Endothelial cell of umbilical vein (primary cell): ENCODE results near the gene ELK3. TPM values are rescaled to one million over a fixed set of nuclear protein-coding genes. Genes with fewer than 3 reads are reported as not detected.

Source experiments
- BruUV-seq: library from RNA; stranded (reverse); fragments of 400-500 nt; replicated peaks from 2 replicates; lab custom pipeline; 2021; lab: Mats Ljungman, UMichigan
- CTCF ChIA-PET: fragments of 300-600, 350-600 bp; sonication (Branson Sonifier 250); formaldehyde crosslinking; loops from one replicate; lab custom pipeline; 2021; ENCODE audit warnings: antibody characterized with exemption, inconsistent platforms; lab: Charles Lee
- POLR2A ChIA-PET: fragments of 300-600, 350-600 bp; sonication (Branson Sonifier 250); formaldehyde crosslinking; loops from one replicate; lab custom pipeline; 2021; ENCODE audit warnings: antibody characterized with exemption, inconsistent platforms; lab: Charles Lee
- DNase-seq: peaks from one replicate; pipeline ENCODE4 v3.0.0-alpha.2; 2011; ENCODE audit warnings: low read depth, low spot score
- FAIRE-seq: peaks from 2 replicates; lab custom pipeline; 2011; peaks lifted over from hg19 to GRCh38; lab: Jason Lieb, UNC
- H2AFZ ChIP-seq: 2 replicates; pipeline ENCODE4 v1.6.0; 2012; ENCODE audit warnings: low read depth, low read length, control low read depth, inconsistent platforms
- H3K27ac ChIP-seq: 2 replicates; pipeline ENCODE4 v1.5.1; 2011; ENCODE audit warnings: low read depth, mild to moderate bottlenecking, control low read depth, low read length, moderate library complexity; ENCODE audit not compliant: insufficient read depth
- H3K27me3 ChIP-seq, 2 experiments: 2 replicates each; pipeline versions ENCODE4 v1.6.0 to v1.6.1; 2011; ENCODE audit warnings: low read length in 2 of 2, mixed read lengths in 1 of 2; ENCODE audit not compliant: control insufficient read depth in 2 of 2, insufficient read depth in 2 of 2
- H3K36me3 ChIP-seq, 2 experiments: 2 replicates in 1 of 2; 3 replicates in 1 of 2; pipeline ENCODE4 v1.5.1; 2011; ENCODE audit warnings: low read length in 2 of 2, mild to moderate bottlenecking in 1 of 2, moderate library complexity in 1 of 2; ENCODE audit not compliant: control insufficient read depth in 2 of 2, insufficient read depth in 2 of 2; ENCODE audit errors: extremely low read depth in 1 of 2
- H3K4me1 ChIP-seq: 3 replicates; pipeline ENCODE4 v1.5.1; 2011; ENCODE audit warnings: mild to moderate bottlenecking, low read length; ENCODE audit not compliant: control insufficient read depth, insufficient read depth; ENCODE audit errors: extremely low read depth
- H3K4me2 ChIP-seq: 2 replicates; pipeline ENCODE4 v1.6.1; 2011; ENCODE audit warnings: low read length, control low read depth, mixed read lengths; ENCODE audit not compliant: insufficient read depth
- H3K4me3 ChIP-seq, 3 experiments: fragments of 200-600 bp in 1 of 3; sonication (generic), shearing (Covaris generic) in 1 of 3; replicated peaks in 1 of 3; 2 replicates each; pipeline ENCODE4 v1.5.1; 2011 to 2016; ENCODE audit warnings: control low read depth in 3 of 3, low read length in 3 of 3, mild to moderate bottlenecking in 2 of 3, inconsistent platforms in 1 of 3, low read depth in 1 of 3, moderate library complexity in 1 of 3; ENCODE audit not compliant: insufficient read depth in 1 of 3
- H3K79me2 ChIP-seq: 2 replicates; pipeline ENCODE4 v1.6.0; 2012; ENCODE audit warnings: low read length, inconsistent platforms; ENCODE audit not compliant: control insufficient read depth, insufficient read depth
- H3K9ac ChIP-seq: replicated peaks from 2 replicates; pipeline ENCODE3; 2011; ENCODE audit warnings: low read length, control low read depth; ENCODE audit not compliant: insufficient read depth; ENCODE audit errors: extremely low read depth
- H3K9me1 ChIP-seq: replicated peaks from 3 replicates; pipeline ENCODE4 v1.6.0; 2011; ENCODE audit warnings: mild to moderate bottlenecking, low read length; ENCODE audit not compliant: control insufficient read depth, insufficient read depth; ENCODE audit errors: extremely low read depth
- H3K9me3 ChIP-seq: replicated peaks from 2 replicates; pipeline ENCODE4 v1.5.1; 2012; ENCODE audit warnings: low read length, inconsistent platforms; ENCODE audit not compliant: control insufficient read depth, insufficient read depth
- H4K20me1 ChIP-seq: replicated peaks from 2 replicates; pipeline ENCODE3; 2011; ENCODE audit warnings: mild to moderate bottlenecking, low read length; ENCODE audit not compliant: control insufficient read depth, insufficient read depth; ENCODE audit errors: extremely low read depth
- CTCF ChIP-seq, 2 donors: IDR thresholded peaks; 1 replicate in 1 of 2; 2 replicates in 1 of 2; pipeline ENCODE4 v1.5.1; 2011; ENCODE audit warnings: low read length in 2 of 2, mild to moderate bottlenecking in 2 of 2, moderate library complexity in 2 of 2, control low read depth in 1 of 2, inconsistent platforms in 1 of 2, low read depth in 1 of 2; ENCODE audit not compliant: insufficient read depth in 1 of 2; ENCODE audit errors: extremely low read depth in 1 of 2
- EZH2 ChIP-seq: IDR thresholded peaks from 2 replicates; pipeline ENCODE4 v1.6.1; 2012; ENCODE audit warnings: borderline replicate concordance, low read depth, mild to moderate bottlenecking, moderate library complexity, low read length, inconsistent platforms; ENCODE audit not compliant: severe bottlenecking
- FOS ChIP-seq: IDR thresholded peaks from 2 replicates; pipeline ENCODE4 v1.6.1; 2011; ENCODE audit warnings: mild to moderate bottlenecking, low read length, moderate library complexity, borderline replicate concordance; ENCODE audit not compliant: insufficient read depth
- GATA2 ChIP-seq: IDR thresholded peaks from 2 replicates; pipeline ENCODE4 v1.7.0; 2011; ENCODE audit warnings: low read depth, mild to moderate bottlenecking, moderate library complexity, mixed read lengths, low read length; ENCODE audit not compliant: insufficient read length, insufficient read depth
- MYC ChIP-seq: IDR thresholded peaks from one replicate; pipeline ENCODE4 v1.6.1; 2011; ENCODE audit warnings: mild to moderate bottlenecking, low read depth, low read length
- POLR2A ChIP-seq: IDR thresholded peaks from 2 replicates; pipeline ENCODE4 v1.6.1; 2012; ENCODE audit warnings: low read depth, mild to moderate bottlenecking, control low read depth, low read length
- POLR2AphosphoS5 ChIP-seq: IDR thresholded peaks from 2 replicates; pipeline ENCODE4 v1.6.1; 2012; ENCODE audit warnings: low read depth, mild to moderate bottlenecking, control low read depth, low read length, moderate library complexity; ENCODE audit not compliant: insufficient read depth
- dilution Hi-C: fragments of 300-500 bp; cut with MboI; formaldehyde crosslinking; loops from one replicate; pipeline ENCODE4 v1.15.0; 2019; ENCODE audit warnings: low sequenced_read_pairs; ENCODE audit not compliant: extremely low pct_ligation_motif_present
- intact Hi-C: fragments of 100-400 bp; cut with micrococcal nuclease; formaldehyde crosslinking; loops from one replicate; pipeline ENCODE4 v1.10.0; 2022
- polyA plus RNA-seq, 4 experiments: library from polyadenylated mRNA; depleted of rRNA in 3 of 4; stranded (reverse) in 3 of 4; unstranded in 1 of 4; fragments of >200 nt; gene quantifications; 2 replicates each; pipeline versions ENCODE4 v1.2.1 to v1.2.3, GENCODE V29; 2011 to 2012; ENCODE audit warnings: missing spikeins in 1 of 4
- total RNA-seq: library from RNA; stranded (reverse); gene quantifications from 2 replicates; pipeline ENCODE4 v1.2.3, GENCODE V29; 2021

ELK3 gene
- total and polyA plus RNA-seq, 2 donors (not counting 3 experiments of a cell fraction or from before 2014, with no cell fraction given) = 64.8 to 132 TPM

- no peak for FAIRE-seq
Measured at GRCh38 chr12:96240656-96241055, 46.5 kb downstream of the ELK3 start.

More at GRCh38 chr12:96240656-96241055, 46.5 kb downstream of the ELK3 start:
- Histone ChIP-seq H4K20me1 (peaks cover 18% of the 10 kb centered on the region), H3K4me1 (peaks cover 78% of the 10 kb centered on the region), H3K4me3 (no peak overlapping the region), H3K79me2 (peaks cover 97% of the 10 kb centered on the region), H3K4me2 (no peak overlapping the region), H3K9ac (peak overlapping the region; percentile 6), H3K27ac (no peak overlapping the region), H3K27me3 (no peaks in the 10 kb centered on the region), H3K9me1 (no peaks in the 10 kb centered on the region), H3K36me3 (peaks cover 19 to 36% of the 10 kb centered on the region in 2 experiments), H3K9me3 (no peaks in the 10 kb centered on the region), H2AFZ (no peak overlapping the region)
- ChIA-PET POLR2A (no interaction called here), CTCF (interaction anchor here (1.0 to 1.6 kb wide), 3 partner anchors 12 to 29 kb away, joined by 3 to 5 read pairs (median 3); no protein-coding TSS in a partner anchor)
- DNase-seq = no peak
- peak; percentile 44 for TF ChIP-seq POLR2A
- peak; percentile 32 for TF ChIP-seq GATA2
- TF ChIP-seq EZH2 = no peak
- TF ChIP-seq MYC = no peak
- TF ChIP-seq CTCF (IDR thresholded peaks at IDR 0.05; ENCODE audit: extremely low read depth in 1 of 2, insufficient read depth in 1 of 2, low read depth in 1 of 2, low read length in 2 of 2) = no peak
- TF ChIP-seq POLR2AphosphoS5 = no peak
- TF ChIP-seq FOS = no peak
- BruUV-seq = no TSS peak
- dilution Hi-C loops = no loop called here
- intact Hi-C loops = no loop called here
